Vagina (tissue), 2 donors: ENCODE results near the gene RNF5. TPM values are rescaled to one million over a fixed set of nuclear protein-coding genes. Genes with fewer than 3 reads are reported as not detected.

Experiments used
- DNase-seq, 2 donors: peaks; one replicate each; pipeline ENCODE4 v3.0.0-alpha.2; 2017; ENCODE audit errors: extremely low spot score in 2 of 2
- H3K27ac ChIP-seq: fragments of 200-600 bp; sonication (generic); one replicate; pipeline ENCODE4 v1.5.1; 2019
- H3K27me3 ChIP-seq: fragments of 200-600 bp; sonication (generic); one replicate; pipeline ENCODE4 v1.5.1; 2019
- H3K36me3 ChIP-seq, 2 donors: fragments of 200-600 bp; sonication (generic); one replicate each; pipeline ENCODE4 v1.5.1; 2017 to 2019
- H3K4me1 ChIP-seq: fragments of 200-600 bp; sonication (generic); one replicate; pipeline ENCODE4 v1.5.1; 2019
- H3K4me3 ChIP-seq, 2 donors: fragments of 200-600 bp; sonication (generic); 1 replicate in 1 of 2; 2 replicates in 1 of 2; pipeline ENCODE4 v1.5.1; 2016 to 2019
- H3K9me3 ChIP-seq: fragments of 200-600 bp; sonication (generic); one replicate; pipeline ENCODE4 v1.5.1; 2019
- CTCF ChIP-seq, 3 experiments: fragments of 450-650 bp in 2 of 3; fragments of 200-600 bp in 1 of 3; sonication (generic) in 1 of 3; IDR thresholded peaks; one replicate each; pipeline ENCODE4 v1.5.1; 2017 to 2019; ENCODE audit warnings: antibody characterized with exemption in 3 of 3, mild to moderate bottlenecking in 2 of 3, moderate library complexity in 2 of 3
- POLR2A ChIP-seq, 2 donors: fragments of 450-650 bp; IDR thresholded peaks; one replicate each; pipeline ENCODE4 v1.6.1; 2017; ENCODE audit warnings: antibody characterized with exemption in 2 of 2, mild to moderate bottlenecking in 2 of 2, moderate library complexity in 2 of 2
- POLR2AphosphoS5 ChIP-seq, 2 donors: sonication (generic); formaldehyde crosslinking; IDR thresholded peaks; one replicate each; pipeline ENCODE4 v1.9.0; 2017; ENCODE audit warnings: antibody characterized with exemption in 2 of 2, mild to moderate bottlenecking in 2 of 2, low read depth in 1 of 2; ENCODE audit not compliant: insufficient read depth in 1 of 2
- intact Hi-C: fragments of 100-400 bp; cut with DNase I; formaldehyde crosslinking; loops from one replicate; pipeline ENCODE4 v1.15.1; 2023
- total RNA-seq: library from RNA; depleted of rRNA; stranded (reverse); fragments of >200 nt; gene quantifications from one replicate; pipeline ENCODE4 v1.2.3, GENCODE V29; 2016

Gene RNF5
- total RNA-seq, 1 donor from 2014 or later: 48.4 TPM

DNA sequence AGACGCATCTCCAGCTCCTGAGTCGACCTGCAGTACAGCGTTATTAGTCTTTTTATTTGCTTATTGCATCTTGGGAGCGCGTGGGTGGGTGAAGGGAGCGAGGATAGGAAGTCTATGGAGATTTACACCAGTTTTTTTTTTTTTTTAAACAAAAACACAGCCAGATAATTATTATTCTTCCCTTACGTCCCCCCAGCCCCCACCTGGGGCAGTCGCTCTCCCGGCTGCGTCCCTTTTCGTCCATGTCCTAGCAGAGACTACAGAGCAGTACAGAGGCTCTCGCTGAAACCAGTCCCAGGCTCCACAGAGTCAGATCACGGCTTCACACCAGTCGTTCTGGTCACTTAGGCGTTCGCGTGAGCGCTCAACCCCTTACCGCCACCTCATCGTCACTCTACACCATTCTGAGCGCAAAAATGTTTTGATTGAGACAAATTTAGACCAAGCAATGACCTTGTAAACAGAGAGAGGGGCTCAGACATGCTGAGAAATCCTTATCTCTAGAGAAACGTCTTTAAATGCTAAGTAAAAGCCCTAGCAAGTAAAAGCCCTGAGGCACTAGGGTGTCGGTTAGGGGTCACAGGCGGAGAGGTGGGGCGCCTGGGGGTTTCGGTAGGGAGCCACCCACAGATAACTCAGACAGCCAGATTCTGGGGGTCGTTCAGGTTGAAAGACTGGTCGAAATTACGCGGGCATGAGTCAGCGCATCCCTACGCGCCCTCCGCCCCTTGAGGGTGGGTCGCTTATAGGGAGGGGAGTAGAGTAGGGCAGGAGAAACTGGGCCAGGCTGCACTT lies 25.2 kb upstream of the RNF5 start:
- H3K36me3 ChIP-seq: peaks cover 0 to 30% of the 10 kb centered on the region in 2 donors
- DNase-seq: no peak
- no peaks in the 10 kb centered on the region for H3K9me3 ChIP-seq
- H3K4me3 ChIP-seq: peak overlapping the region; percentile 75 to 88
- no peak for TF ChIP-seq CTCF (IDR thresholded peaks at IDR 0.05)
- no peak for TF ChIP-seq POLR2AphosphoS5 (IDR thresholded peaks at IDR 0.05; ENCODE audit: insufficient read depth in 1 of 2, low read depth in 1 of 2)
- TF ChIP-seq POLR2A (IDR thresholded peaks at IDR 0.05): no peak
- H3K4me1 ChIP-seq: peaks cover 49% of the 10 kb centered on the region
- peak overlapping the region; percentile 94 for H3K27ac ChIP-seq
- no peaks in the 10 kb centered on the region for H3K27me3 ChIP-seq
- intact Hi-C loops: loop anchor here (5.0 kb wide), 1 partner anchor 36 kb away; no protein-coding TSS in a partner anchor

DNA sequence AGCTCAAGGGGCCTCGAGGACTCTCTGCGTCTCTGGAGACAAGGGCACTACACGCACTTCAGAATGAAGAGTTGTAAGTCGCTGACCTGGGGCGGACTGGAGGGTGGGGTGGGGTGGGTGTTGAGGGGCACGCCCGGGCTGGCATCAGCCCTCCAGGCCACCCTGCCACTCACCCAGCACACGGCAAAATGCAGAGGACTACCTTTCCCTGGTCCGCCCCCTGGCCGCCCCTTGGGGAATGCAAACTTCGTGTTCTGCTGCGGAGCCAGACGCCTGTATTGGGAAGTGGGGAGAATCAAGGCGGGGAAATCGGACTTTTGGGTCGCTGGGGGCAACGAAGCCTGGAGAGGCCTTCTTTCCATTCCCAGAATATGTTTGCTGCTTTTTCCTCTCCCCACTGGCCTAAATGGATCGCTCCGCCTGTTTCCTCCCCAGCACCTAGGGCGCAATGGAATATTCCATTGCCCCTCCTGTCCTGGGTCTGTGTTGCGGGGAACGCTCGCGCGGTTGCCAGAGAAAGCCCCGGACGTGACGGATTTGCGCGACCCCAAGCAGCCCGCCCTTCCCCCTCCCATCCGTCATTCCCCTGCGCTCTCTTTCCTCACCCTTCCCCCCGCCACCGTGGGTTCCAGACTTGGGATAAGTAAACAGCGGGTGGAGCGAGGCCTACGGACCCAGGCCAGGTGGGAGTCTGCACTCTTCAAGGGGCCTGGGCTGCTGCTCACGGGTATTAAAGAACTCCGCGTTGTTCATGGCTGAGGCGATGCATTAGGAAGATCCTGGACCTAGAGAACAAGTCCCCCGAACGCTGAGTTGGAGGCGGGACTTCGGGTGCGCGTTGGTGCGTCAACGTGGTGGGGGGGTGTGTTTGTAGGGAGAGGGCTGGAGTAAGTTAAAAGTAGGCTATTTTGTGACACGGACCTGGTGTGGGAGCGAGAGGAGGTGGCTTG lies 24.4 kb upstream of the RNF5 start, which contains the start of gene PPT2:
Gene PPT2, plus strand, starts transcription at position 578 of the 950 bp plus-strand sequence. CDS start 454 bp downstream, outside the sequence.
- Histone ChIP-seq H3K4me3 (peak within 1 kb of the TSS; percentile 75 to 88), H3K9me3 (no peaks in the 10 kb centered on the region), H3K27me3 (no peaks in the 10 kb centered on the region), H3K36me3 (peaks cover 0 to 36% of the 10 kb centered on the region in 2 donors), H3K4me1 (peaks cover 49% of the 10 kb centered on the region), H3K27ac (peak within 1 kb of the TSS; percentile 94)
- intact Hi-C loops: loop anchor here (5.0 kb wide), 1 partner anchor 37 kb away; no protein-coding TSS in a partner anchor
- DNase-seq: no peak
- TF ChIP-seq POLR2A (IDR thresholded peaks at IDR 0.05) (peak in 1 of 2 donors; percentile 49), POLR2AphosphoS5 (IDR thresholded peaks at IDR 0.05; ENCODE audit: insufficient read depth in 1 of 2, low read depth in 1 of 2) (peak; percentile 89), CTCF (IDR thresholded peaks at IDR 0.05) (no peak)

DNA sequence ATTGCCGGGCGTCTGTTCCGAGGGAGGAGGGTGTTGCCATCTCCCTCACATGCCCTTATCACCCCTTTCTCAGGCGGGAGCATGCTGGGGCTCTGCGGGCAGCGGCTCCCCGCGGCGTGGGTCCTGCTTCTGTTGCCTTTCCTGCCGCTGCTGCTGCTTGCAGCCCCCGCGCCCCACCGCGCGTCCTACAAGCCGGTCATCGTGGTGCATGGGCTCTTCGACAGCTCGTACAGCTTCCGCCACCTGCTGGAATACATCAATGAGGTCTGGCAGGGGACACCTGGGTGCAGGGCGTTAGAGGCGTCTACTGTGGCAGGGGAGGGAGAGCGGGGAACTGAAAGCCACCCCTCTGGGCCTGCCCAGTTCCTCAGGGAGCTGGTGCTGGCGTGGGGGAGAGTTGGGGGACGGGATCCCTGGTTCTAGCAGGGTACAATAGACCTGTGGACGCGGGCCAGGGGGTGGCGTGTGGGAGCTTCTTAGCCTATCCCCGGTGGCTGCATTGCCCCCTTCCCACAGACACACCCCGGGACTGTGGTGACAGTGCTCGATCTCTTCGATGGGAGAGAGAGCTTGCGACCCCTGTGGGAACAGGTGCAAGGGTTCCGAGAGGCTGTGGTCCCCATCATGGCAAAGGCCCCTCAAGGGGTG lies 23.6 kb upstream of the RNF5 start:
- Histone ChIP-seq H3K36me3 (peaks cover 0 to 35% of the 10 kb centered on the region in 2 donors), H3K4me3 (peak overlapping the region; percentile 75 to 88), H3K27me3 (no peaks in the 10 kb centered on the region), H3K9me3 (no peaks in the 10 kb centered on the region), H3K27ac (peak overlapping the region; percentile 94), H3K4me1 (peaks cover 49% of the 10 kb centered on the region)
- peak in 1 of 2 donors; percentile 9 for TF ChIP-seq POLR2AphosphoS5 (IDR thresholded peaks at IDR 0.05; ENCODE audit: insufficient read depth in 1 of 2, low read depth in 1 of 2)
- no peak for TF ChIP-seq POLR2A (IDR thresholded peaks at IDR 0.05)
- TF ChIP-seq CTCF (IDR thresholded peaks at IDR 0.05): peak; percentile 35 to 58 (median 49)
- intact Hi-C loops: loop anchor here (5.0 kb wide), 1 partner anchor 37 kb away; no protein-coding TSS in a partner anchor
- DNase-seq: no peak

DNA sequence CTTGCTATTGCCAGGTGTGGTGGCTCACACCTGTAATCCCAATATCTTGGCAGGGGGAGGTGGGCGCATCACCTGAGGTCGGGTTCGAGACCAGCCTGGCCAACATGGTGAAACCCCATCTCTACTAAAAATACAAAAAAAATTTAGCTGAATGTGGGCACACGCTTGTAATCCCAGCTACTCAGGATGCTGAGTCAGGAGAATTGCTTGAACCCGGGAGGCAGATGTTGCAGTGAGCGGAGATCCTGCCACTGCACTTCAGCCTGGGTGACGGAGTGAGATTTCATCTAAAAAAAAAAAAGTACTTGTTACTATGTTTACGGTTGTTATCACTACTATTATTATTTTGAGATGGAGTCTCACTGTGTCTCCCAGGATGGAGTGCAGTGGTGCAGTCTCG lies 21.3 kb upstream of the RNF5 start:
- intact Hi-C loops: no loop called here
- no peaks in the 10 kb centered on the region for H3K9me3 ChIP-seq
- TF ChIP-seq POLR2A (IDR thresholded peaks at IDR 0.05) (no peak), POLR2AphosphoS5 (IDR thresholded peaks at IDR 0.05; ENCODE audit: insufficient read depth in 1 of 2, low read depth in 1 of 2) (no peak), CTCF (IDR thresholded peaks at IDR 0.05) (no peak)
- peaks cover 0 to 44% of the 10 kb centered on the region in 2 donors for H3K36me3 ChIP-seq
- H3K4me1 ChIP-seq: peaks cover 33% of the 10 kb centered on the region
- no peaks in the 10 kb centered on the region for H3K27me3 ChIP-seq
- no peak overlapping the region for H3K27ac ChIP-seq
- no peak overlapping the region for H3K4me3 ChIP-seq
- no peak for DNase-seq
